Esophagus (tissue), 2 donors: ENCODE measurements around the gene COMTD1. TPM values are rescaled to one million over a fixed set of nuclear protein-coding genes. Genes with fewer than 3 reads are reported as not detected.
A peak's percentile ranks its signal among the peaks of the same experiment; 100 is the strongest.
"Not testable (repeated sequence)": the region's sequence is repeated elsewhere in the genome, so short reads cannot be mapped to it uniquely, and the experiment has no call there.

Source experiments
- H3K27ac ChIP-seq, 2 donors: one replicate each; pipeline ENCODE4 v1.5.1; 2013; ENCODE audit warnings: low read depth in 2 of 2, mild to moderate bottlenecking in 2 of 2, inconsistent platforms in 1 of 2, low read length in 1 of 2, moderate library complexity in 1 of 2
- H3K27me3 ChIP-seq, 2 donors: one replicate each; pipeline ENCODE4 v1.6.1; 2013; ENCODE audit warnings: low read length in 2 of 2, control low read depth in 1 of 2, mild to moderate bottlenecking in 1 of 2; ENCODE audit not compliant: insufficient read depth in 2 of 2, control insufficient read depth in 1 of 2
- H3K36me3 ChIP-seq, 2 donors: one replicate each; pipeline ENCODE4 v1.6.1; 2013; ENCODE audit warnings: low read length in 1 of 2; ENCODE audit not compliant: control insufficient read depth in 2 of 2, insufficient read depth in 2 of 2
- H3K4me1 ChIP-seq, 2 donors: one replicate each; pipeline ENCODE4 v1.6.1; 2013; ENCODE audit warnings: low read length in 1 of 2; ENCODE audit not compliant: control insufficient read depth in 2 of 2, insufficient read depth in 2 of 2
- H3K4me3 ChIP-seq, 2 donors: one replicate each; pipeline ENCODE4 v1.5.1; 2013; ENCODE audit warnings: low read length in 2 of 2, mild to moderate bottlenecking in 2 of 2, low read depth in 1 of 2, moderate library complexity in 1 of 2
- H3K9me3 ChIP-seq, 2 donors: one replicate each; pipeline ENCODE4 v1.6.1; 2013; ENCODE audit warnings: mild to moderate bottlenecking in 2 of 2, low read depth in 1 of 2, low read length in 1 of 2, moderate library complexity in 1 of 2; ENCODE audit not compliant: control insufficient read depth in 2 of 2, insufficient read depth in 1 of 2
- WGBS, 2 donors: extraction: QIAGEN DNeasy Blood & Tissue Kit; methylation state at CpG; one replicate each; pipeline ENCODE4 v1.1.7; 2013; 5-methylcytosine and 5-hydroxymethylcytosine counted together
- polyA plus RNA-seq, 2 donors: library from polyadenylated mRNA; stranded (reverse); fragments of 200-250 nt; gene quantifications; one replicate each; pipeline ENCODE4 v1.2.3, GENCODE V29; 2013
- donor health status: healthy with polysubstance abuse.
- donor health status: Bipolar disorder and iron deficiency.

COMTD1 gene
- polyA plus RNA-seq, 2 donors = 153 to 185 TPM

GRCh38 chr10:75208181-75208580 lies 27.6 kb downstream of the COMTD1 start:
- H3K27me3 ChIP-seq = no peaks in the 10 kb centered on the region
- H3K9me3 ChIP-seq = no peaks in the 10 kb centered on the region
- H3K4me3 ChIP-seq = no peak overlapping the region
- 34 to 63% methylated on average over 4 of the region's 4 CpGs for WGBS, 2 donors
- H3K4me1 ChIP-seq = peaks cover 0 to 12% of the 10 kb centered on the region in 2 donors
- H3K36me3 ChIP-seq = peaks cover 0 to 6% of the 10 kb centered on the region in 2 donors
- peak overlapping the region; percentile 94 to 95 for H3K27ac ChIP-seq

GRCh38 chr10:75207857-75208144 lies 28.0 kb downstream of the COMTD1 start:
- H3K27ac ChIP-seq = peak overlapping the region; percentile 94 to 95
- WGBS, 2 donors = 48 to 63% methylated on average over 1 of the region's 1 CpG
- peaks cover 0 to 12% of the 10 kb centered on the region in 2 donors for H3K4me1 ChIP-seq

GRCh38 chr10:75207079-75207856 lies 28.5 kb downstream of the COMTD1 start:
- peak overlapping the region; percentile 94 to 95 for H3K27ac ChIP-seq
- no peak overlapping the region for H3K4me3 ChIP-seq
- H3K36me3 ChIP-seq = peaks cover 0 to under 1% of the 10 kb centered on the region in 2 donors
- 64 to 66% methylated on average over 13 of the region's 13 CpGs for WGBS, 2 donors
- H3K4me1 ChIP-seq = peaks cover 0 to 16% of the 10 kb centered on the region in 2 donors
- no peaks in the 10 kb centered on the region for H3K9me3 ChIP-seq
- H3K27me3 ChIP-seq = no peaks in the 10 kb centered on the region

More at GRCh38 chr10:75207857-75208144, 28.0 kb downstream of the COMTD1 start:
- peaks cover 0 to 2% of the 10 kb centered on the region in 2 donors for H3K36me3 ChIP-seq
- no peaks in the 10 kb centered on the region for H3K27me3 ChIP-seq
- H3K4me3 ChIP-seq = no peak overlapping the region
- no peaks in the 10 kb centered on the region for H3K9me3 ChIP-seq

GRCh38 chr10:75206638-75207037 lies 29.1 kb downstream of the COMTD1 start:
- Histone ChIP-seq H3K27ac (peak overlapping the region; percentile 94 to 95), H3K4me1 (peaks cover 0 to 19% of the 10 kb centered on the region in 2 donors)
- not testable (repeated sequence) for H3K27me3 ChIP-seq, H3K9me3 ChIP-seq, H3K36me3 ChIP-seq, H3K4me3 ChIP-seq
- 64 to 74% methylated on average over 14 of the region's 14 CpGs for WGBS, 2 donors

GRCh38 chr10:75205908-75206307 lies 29.8 kb downstream of the COMTD1 start:
- Histone ChIP-seq H3K36me3 (no peaks in the 10 kb centered on the region), H3K27me3 (no peaks in the 10 kb centered on the region), H3K27ac (peak overlapping the region; percentile 65 to 87), H3K9me3 (no peaks in the 10 kb centered on the region), H3K4me3 (no peak overlapping the region), H3K4me1 (peaks cover 0 to 19% of the 10 kb centered on the region in 2 donors)
- WGBS, 2 donors = 90 to 91% methylated on average over 2 of the region's 2 CpGs

- WGBS, 2 donors = 91 to 95% methylated on average over 5 of the region's 5 CpGs
- no peaks in the 10 kb centered on the region for H3K36me3 ChIP-seq
- H3K4me1 ChIP-seq = peaks cover 0 to 19% of the 10 kb centered on the region in 2 donors
- peak overlapping the region; percentile 85 to 88 for H3K27ac ChIP-seq
- no peak overlapping the region for H3K4me3 ChIP-seq
- no peaks in the 10 kb centered on the region for H3K9me3 ChIP-seq
- no peaks in the 10 kb centered on the region for H3K27me3 ChIP-seq
Measured at GRCh38 chr10:75203724-75204123, 32.0 kb downstream of the COMTD1 start.

- 55 to 58% methylated on average over 11 of the region's 11 CpGs for WGBS, 2 donors
- Histone ChIP-seq H3K4me1 (peaks cover 0 to 19% of the 10 kb centered on the region in 2 donors), H3K27ac (peak overlapping the region; percentile 85 to 89)
- H3K9me3 ChIP-seq, H3K4me3 ChIP-seq, H3K36me3 ChIP-seq, H3K27me3 ChIP-seq: not testable (repeated sequence)
Measured at GRCh38 chr10:75203046-75203620, 32.6 kb downstream of the COMTD1 start.

GRCh38 chr10:75202321-75203045 lies 33.3 kb downstream of the COMTD1 start:
- Histone ChIP-seq H3K36me3 (no peaks in the 10 kb centered on the region), H3K4me3 (no peak overlapping the region), H3K27me3 (no peaks in the 10 kb centered on the region), H3K9me3 (no peaks in the 10 kb centered on the region), H3K4me1 (peaks cover 0 to 16% of the 10 kb centered on the region in 2 donors), H3K27ac (peak overlapping the region; percentile 85 to 89)
- WGBS, 2 donors = 18 to 41% methylated on average over 1 of the region's 1 CpG

- H3K9me3 ChIP-seq = no peaks in the 10 kb centered on the region
- no peak overlapping the region for H3K4me3 ChIP-seq
- H3K27me3 ChIP-seq = no peaks in the 10 kb centered on the region
- peaks cover 0 to 14% of the 10 kb centered on the region in 2 donors for H3K4me1 ChIP-seq
- 64 to 73% methylated on average over 9 of the region's 9 CpGs for WGBS, 2 donors
- peak overlapping the region; percentile 85 to 89 for H3K27ac ChIP-seq
- H3K36me3 ChIP-seq = no peaks in the 10 kb centered on the region
Measured at GRCh38 chr10:75201793-75202307, 33.9 kb downstream of the COMTD1 start.
